ENCODE data around the gene PRXL2A.

DNA sequence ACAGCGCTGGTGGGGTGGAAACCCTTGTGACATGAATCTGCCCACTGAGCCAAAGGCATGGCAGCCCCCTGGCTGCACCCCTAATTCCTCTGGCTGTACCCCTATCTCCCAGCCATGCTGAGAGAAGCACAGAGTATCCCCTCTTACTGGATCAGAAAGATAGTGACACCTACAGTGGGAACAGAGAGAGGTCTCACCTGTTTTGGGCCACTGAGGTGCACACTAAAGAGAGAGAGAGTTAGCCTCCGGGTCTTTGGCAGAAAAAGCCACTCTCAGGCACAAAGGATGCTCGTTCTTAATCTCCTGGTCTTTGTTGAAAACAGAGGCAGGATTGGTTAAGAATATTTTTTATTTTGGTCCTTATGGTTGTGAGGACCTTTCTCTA is 57.1 kb downstream of the PRXL2A start:
- TF ChIP-seq, protein P1, sequence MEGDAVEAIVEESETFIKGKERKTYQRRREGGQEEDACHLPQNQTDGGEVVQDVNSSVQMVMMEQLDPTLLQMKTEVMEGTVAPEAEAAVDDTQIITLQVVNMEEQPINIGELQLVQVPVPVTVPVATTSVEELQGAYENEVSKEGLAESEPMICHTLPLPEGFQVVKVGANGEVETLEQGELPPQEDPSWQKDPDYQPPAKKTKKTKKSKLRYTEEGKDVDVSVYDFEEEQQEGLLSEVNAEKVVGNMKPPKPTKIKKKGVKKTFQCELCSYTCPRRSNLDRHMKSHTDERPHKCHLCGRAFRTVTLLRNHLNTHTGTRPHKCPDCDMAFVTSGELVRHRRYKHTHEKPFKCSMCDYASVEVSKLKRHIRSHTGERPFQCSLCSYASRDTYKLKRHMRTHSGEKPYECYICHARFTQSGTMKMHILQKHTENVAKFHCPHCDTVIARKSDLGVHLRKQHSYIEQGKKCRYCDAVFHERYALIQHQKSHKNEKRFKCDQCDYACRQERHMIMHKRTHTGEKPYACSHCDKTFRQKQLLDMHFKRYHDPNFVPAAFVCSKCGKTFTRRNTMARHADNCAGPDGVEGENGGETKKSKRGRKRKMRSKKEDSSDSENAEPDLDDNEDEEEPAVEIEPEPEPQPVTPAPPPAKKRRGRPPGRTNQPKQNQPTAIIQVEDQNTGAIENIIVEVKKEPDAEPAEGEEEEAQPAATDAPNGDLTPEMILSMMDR (IDR thresholded peaks at IDR 0.05): no peak
- no peak for TF ChIP-seq POLR2A (IDR thresholded peaks at IDR 0.05; ENCODE audit: low read depth)
